ENCODE results near the gene IFNA1. TPM values are rescaled to one million over a fixed set of nuclear protein-coding genes. Genes with fewer than 3 reads are reported as not detected.
A peak's percentile ranks its signal among the peaks of the same experiment; 100 is the strongest.
"Not testable (repeated sequence)": the region's sequence is repeated elsewhere in the genome, so short reads cannot be mapped to it uniquely, and the experiment has no call there.

IFNA1 gene
- total RNA-seq, 1 donor, result not detected

DNA sequence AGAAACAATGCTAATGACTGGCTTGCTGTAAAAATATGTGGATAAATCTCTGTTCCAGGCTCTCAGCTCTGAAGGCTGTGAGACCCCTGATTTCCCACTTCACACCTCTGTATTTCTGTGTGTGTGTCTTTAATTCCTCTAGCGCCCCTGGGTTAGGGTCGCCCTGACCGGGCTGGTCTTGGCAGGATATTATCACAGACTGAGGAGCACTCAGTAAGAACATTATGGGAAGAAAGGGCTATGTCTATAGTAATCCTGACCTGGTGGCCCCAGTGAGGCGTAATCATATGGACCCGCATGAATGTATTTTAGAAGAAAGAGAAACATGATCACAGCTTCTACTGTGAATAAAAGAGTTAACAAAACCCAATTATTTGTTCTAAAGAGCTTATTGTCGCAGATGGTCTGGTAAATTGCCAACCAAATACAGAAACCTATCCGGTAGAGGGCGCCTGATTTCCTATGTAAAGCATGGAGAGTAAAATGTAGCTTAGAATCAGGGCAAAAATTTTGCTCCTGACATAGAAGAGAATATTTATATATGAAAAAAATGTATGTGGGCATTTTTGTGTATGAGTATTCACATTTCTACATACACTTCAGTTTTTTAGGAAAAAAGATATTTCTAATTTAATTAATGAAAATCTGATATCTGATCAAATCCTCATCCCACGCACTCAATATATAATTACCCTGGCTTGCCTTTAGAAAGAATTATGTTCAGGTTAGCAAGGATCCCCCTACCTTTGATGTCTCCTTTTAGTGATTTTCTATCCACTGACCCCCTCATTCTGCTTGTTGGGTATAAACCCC is 5.8 kb upstream of the IFNA1 start:
- H3K4me3 ChIP-seq (ENCODE audit: insufficient read depth, low read length), result no peak overlapping the region
- H3K79me2 ChIP-seq (ENCODE audit: insufficient read depth, low read length), result no peaks in the 10 kb centered on the region
- DNase-seq (ENCODE audit: insufficient read length, low spot score, missing footprints), result no peak
- no peaks in the 10 kb centered on the region for H4K20me1 ChIP-seq (ENCODE audit: insufficient read depth, low read length)
- peaks cover 15% of the 10 kb centered on the region for H3K27me3 ChIP-seq (ENCODE audit: insufficient read depth, low read length)
- H3K9me3 ChIP-seq (ENCODE audit: low read depth, low read length), result no peaks in the 10 kb centered on the region
- no peak overlapping the region for H3K4me2 ChIP-seq (ENCODE audit: insufficient read depth, low read length)
- H3K27ac ChIP-seq (ENCODE audit: low read depth, low read length), result no peak overlapping the region
- H2AFZ ChIP-seq (ENCODE audit: low read length), result no peak overlapping the region
- peak; percentile 71 for TF ChIP-seq CTCF (IDR thresholded peaks at IDR 0.05; ENCODE audit: extremely low read depth, low read depth, low read length)
- no peaks in the 10 kb centered on the region for H3K4me1 ChIP-seq (ENCODE audit: insufficient read depth, low read length)
- H3K36me3 ChIP-seq (ENCODE audit: insufficient read depth, low read length), result no peaks in the 10 kb centered on the region

DNA sequence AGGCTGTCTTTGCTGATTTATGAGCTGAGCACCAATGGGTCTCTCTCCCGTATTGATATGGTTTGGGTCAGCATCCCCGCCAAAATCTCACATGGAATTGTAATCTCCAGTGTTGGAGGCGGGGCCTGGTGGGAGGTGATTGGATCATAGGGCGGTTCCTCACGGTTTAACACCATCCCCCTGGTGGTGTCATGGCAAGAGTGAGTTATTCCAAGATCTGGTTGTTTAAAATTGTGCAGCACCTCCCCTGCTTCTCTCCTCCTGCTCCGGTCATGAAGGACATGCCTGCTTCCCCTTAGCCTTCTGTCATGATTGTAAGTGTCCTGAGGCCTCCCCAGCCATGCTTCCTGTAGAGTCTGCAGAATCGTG is 5.2 kb upstream of the IFNA1 start:
- H3K79me2 ChIP-seq (ENCODE audit: insufficient read depth, low read length); H3K36me3 ChIP-seq (ENCODE audit: insufficient read depth, low read length); H3K4me2 ChIP-seq (ENCODE audit: insufficient read depth, low read length); H2AFZ ChIP-seq (ENCODE audit: low read length); H3K4me3 ChIP-seq (ENCODE audit: insufficient read depth, low read length); H3K4me1 ChIP-seq (ENCODE audit: insufficient read depth, low read length); H3K9me3 ChIP-seq (ENCODE audit: low read depth, low read length); DNase-seq (ENCODE audit: insufficient read length, low spot score, missing footprints); H3K27ac ChIP-seq (ENCODE audit: low read depth, low read length); H4K20me1 ChIP-seq (ENCODE audit: insufficient read depth, low read length): not testable (repeated sequence)
- H3K27me3 ChIP-seq (ENCODE audit: insufficient read depth, low read length), result peaks cover 11% of the 10 kb centered on the region

DNA sequence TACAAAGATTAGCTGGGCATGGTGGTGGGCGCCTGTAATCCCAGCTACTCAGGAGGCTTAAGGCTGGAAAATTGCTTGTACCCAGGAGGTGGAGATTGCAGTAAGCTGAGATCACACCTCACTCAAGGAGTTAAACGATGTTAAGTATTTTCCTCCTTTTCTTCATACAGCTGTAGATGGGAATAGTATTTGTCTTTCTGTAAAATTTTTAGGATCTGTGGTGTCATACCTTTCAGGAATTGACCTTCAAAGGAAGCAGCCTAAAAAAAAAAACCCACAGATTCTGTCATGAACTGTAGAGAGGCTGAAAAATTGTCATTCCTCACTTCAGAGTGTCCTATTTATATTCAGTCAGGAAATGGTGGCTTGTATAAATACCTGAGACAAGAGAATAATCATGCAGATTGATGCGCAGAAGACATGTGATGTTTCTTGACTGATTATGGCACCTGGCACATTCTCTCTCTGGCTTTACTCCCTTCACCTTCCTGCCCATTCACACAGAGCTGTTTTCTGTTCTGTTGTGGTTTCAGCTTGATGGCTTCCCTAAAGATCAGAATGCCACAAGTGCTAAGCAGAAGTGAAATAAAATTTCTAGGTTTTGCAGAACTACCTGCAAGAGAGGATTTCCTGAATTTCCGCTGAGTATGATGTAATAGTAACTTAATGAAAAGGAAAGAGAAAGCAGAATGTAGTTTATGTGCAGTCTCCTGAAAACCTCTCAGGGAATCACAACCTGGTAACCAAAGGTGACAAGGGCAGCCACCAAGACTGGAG is 3.8 kb downstream of the IFNA1 start:
- TF ChIP-seq CTCF (IDR thresholded peaks at IDR 0.05; ENCODE audit: extremely low read depth, low read depth, low read length), result no peak
- Histone ChIP-seq H3K4me2 (ENCODE audit: insufficient read depth, low read length) (no peak overlapping the region), H3K4me3 (ENCODE audit: insufficient read depth, low read length) (no peak overlapping the region), H2AFZ (ENCODE audit: low read length) (no peak overlapping the region), H3K4me1 (ENCODE audit: insufficient read depth, low read length) (no peaks in the 10 kb centered on the region), H4K20me1 (ENCODE audit: insufficient read depth, low read length) (no peaks in the 10 kb centered on the region), H3K36me3 (ENCODE audit: insufficient read depth, low read length) (no peaks in the 10 kb centered on the region), H3K9me3 (ENCODE audit: low read depth, low read length) (peaks cover 2% of the 10 kb centered on the region), H3K79me2 (ENCODE audit: insufficient read depth, low read length) (no peaks in the 10 kb centered on the region), H3K27me3 (ENCODE audit: insufficient read depth, low read length) (no peaks in the 10 kb centered on the region), H3K27ac (ENCODE audit: low read depth, low read length) (no peak overlapping the region)
- no peak for DNase-seq (ENCODE audit: insufficient read length, low spot score, missing footprints)

GRCh38 chr9:21449312-21449711 is 9.1 kb downstream of the IFNA1 start:
- not testable (repeated sequence) for H3K79me2 ChIP-seq (ENCODE audit: insufficient read depth, low read length); H2AFZ ChIP-seq (ENCODE audit: low read length); H3K9me3 ChIP-seq (ENCODE audit: low read depth, low read length); H3K4me1 ChIP-seq (ENCODE audit: insufficient read depth, low read length); H3K4me3 ChIP-seq (ENCODE audit: insufficient read depth, low read length); H3K27ac ChIP-seq (ENCODE audit: low read depth, low read length); H3K27me3 ChIP-seq (ENCODE audit: insufficient read depth, low read length); H4K20me1 ChIP-seq (ENCODE audit: insufficient read depth, low read length); H3K4me2 ChIP-seq (ENCODE audit: insufficient read depth, low read length); DNase-seq (ENCODE audit: insufficient read length, low spot score, missing footprints)
- H3K36me3 ChIP-seq (ENCODE audit: insufficient read depth, low read length), result peaks cover 13% of the 10 kb centered on the region

Measured in osteoblast (primary cell).